Activated naive CD4-positive, alpha-beta T cell treated with anti-CD3 and anti-CD28 coated beads, Interleukin-2, amount 50 U/mL, for 72 hours (primary cell): Measurements from ENCODE around the gene MTTP. TPM values are rescaled to one million over a fixed set of nuclear protein-coding genes. Genes with fewer than 3 reads are reported as not detected.

ENCODE experiments used
- ATAC-seq, 2 donors: fragments of 150-1000 bp; cut with Tn5 transposase; 2 replicates each; pipeline ENCODE4 v1.10.0; 2021; ENCODE audit warnings: mild to moderate bottlenecking in 2 of 2, moderate library complexity in 2 of 2
- DNase-seq, 2 donors: peaks; one replicate each; pipeline ENCODE4 v3.0.0; 2021 to 2022; ENCODE audit warnings: low spot score in 2 of 2
- H3K27ac Mint-ChIP-seq, 2 donors: one replicate each; pipeline ENCODE4 v1.8.0; 2022; ENCODE audit warnings: mild to moderate bottlenecking in 2 of 2, mixed read lengths in 2 of 2
- H3K36me3 Mint-ChIP-seq, 2 donors: one replicate each; pipeline ENCODE4 v1.8.0; 2022; ENCODE audit warnings: mixed read lengths in 2 of 2
- H3K9me3 Mint-ChIP-seq, 2 donors: one replicate each; pipeline ENCODE4 v1.8.0; 2022; ENCODE audit warnings: mixed read lengths in 2 of 2
- total RNA-seq, 2 donors: library from RNA; stranded (reverse); gene quantifications; one replicate each; pipeline ENCODE4 v1.2.3, GENCODE V29; 2022

MTTP gene
- total RNA-seq, 2 donors from 2014 or later: 0.10 to 1.2 TPM

DNA sequence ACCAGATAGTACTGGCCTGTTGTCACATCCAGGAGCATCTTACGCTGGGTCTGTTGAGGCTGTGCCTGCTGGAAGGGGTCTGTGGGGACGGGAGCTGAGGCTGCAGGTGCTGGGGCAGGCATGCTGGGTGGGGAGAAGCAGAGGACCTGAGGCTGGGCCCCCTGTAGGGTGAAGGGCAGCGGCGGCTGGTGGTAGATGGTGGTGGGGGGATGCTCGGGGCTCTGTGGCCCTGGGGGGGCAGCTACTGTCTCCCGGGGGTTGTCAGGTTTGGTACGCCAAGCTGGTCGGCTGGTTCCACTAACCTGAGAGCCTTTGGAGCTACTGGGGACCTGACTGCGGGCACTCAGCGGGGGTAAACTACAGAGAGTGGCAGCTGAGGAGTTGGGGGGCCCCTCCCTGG lies 75.2 kb downstream of the MTTP start:
- Mint-ChIP-seq H3K27ac (no peak overlapping the region), H3K9me3 (no peaks in the 10 kb centered on the region), H3K36me3 (no peaks in the 10 kb centered on the region)
- DNase-seq (no peak), ATAC-seq (no peak)

DNA sequence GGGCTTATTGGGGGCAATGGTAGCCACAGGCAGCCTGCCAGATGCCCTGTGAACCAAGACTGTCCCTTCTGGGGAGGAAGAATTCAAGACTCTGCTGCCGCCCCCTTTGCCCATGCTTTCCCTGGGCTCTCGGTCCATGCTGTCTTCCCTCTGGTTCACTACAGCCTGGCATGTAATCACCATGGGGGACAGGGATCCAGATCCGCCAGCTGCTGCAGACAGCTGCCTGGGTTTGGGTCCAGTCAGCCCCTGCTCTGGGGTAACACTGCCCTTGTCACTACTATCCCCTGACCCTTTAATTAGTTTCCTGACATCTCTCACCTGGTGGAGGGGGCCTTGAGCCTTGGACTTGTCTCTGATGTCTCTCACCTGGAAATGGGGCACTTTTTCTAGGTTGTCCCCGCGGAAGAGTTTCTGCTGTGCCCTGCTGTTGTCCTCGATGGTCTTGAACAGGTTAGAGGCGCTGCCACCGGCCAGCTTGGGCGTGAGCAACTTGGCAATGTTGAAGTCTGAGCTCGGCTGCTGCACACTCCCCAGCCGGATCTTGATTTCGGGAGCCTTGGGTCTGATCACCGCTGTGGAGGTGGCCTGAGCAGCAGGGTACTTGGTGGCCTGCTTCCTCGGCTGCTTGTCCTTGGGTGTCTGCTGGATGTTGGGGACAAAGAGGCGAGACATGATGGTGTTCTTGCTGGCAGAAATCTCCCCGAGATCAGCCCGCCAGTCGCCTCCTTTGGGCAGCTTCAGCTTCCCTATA lies 76.6 kb downstream of the MTTP start:
- ATAC-seq: no peak
- Mint-ChIP-seq H3K36me3 (no peaks in the 10 kb centered on the region), H3K9me3 (no peaks in the 10 kb centered on the region), H3K27ac (no peak overlapping the region)
- no peak for DNase-seq

DNA sequence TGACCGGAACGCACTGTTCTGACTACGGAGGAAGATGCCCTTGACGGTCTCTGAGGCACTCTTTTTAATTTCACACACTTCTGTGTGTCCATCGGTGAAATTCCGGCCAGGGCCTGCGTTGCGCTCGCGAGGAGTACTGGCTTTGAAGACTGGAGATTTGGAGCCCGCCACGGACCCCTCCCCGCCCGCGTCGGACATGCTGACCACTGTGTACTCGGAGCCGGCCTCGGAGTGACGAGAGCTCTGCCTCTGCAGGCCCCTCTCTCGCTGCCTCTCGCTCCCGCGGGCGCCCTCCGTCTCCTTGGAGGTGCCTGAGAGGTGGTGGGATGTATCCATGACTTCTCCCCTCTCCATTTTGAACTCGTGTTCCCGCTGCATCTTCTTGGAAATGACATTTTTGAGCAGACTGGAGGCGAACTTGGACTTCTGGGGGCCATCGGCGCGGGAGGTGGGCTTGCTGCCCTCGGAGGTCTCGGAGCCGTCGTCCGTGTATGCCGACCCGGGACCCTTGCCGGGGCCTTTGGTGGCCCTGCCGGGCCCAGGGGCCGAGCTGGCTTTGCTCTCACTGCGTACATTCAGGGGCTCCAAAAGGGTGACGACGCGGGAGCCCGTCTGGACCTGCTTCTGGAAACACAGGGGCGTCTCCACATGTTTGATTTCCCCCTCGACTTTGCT lies 77.3 kb downstream of the MTTP start:
- no peak for ATAC-seq
- H3K9me3 Mint-ChIP-seq: no peaks in the 10 kb centered on the region
- no peaks in the 10 kb centered on the region for H3K36me3 Mint-ChIP-seq
- H3K27ac Mint-ChIP-seq: no peak overlapping the region
- DNase-seq: no peak

DNA sequence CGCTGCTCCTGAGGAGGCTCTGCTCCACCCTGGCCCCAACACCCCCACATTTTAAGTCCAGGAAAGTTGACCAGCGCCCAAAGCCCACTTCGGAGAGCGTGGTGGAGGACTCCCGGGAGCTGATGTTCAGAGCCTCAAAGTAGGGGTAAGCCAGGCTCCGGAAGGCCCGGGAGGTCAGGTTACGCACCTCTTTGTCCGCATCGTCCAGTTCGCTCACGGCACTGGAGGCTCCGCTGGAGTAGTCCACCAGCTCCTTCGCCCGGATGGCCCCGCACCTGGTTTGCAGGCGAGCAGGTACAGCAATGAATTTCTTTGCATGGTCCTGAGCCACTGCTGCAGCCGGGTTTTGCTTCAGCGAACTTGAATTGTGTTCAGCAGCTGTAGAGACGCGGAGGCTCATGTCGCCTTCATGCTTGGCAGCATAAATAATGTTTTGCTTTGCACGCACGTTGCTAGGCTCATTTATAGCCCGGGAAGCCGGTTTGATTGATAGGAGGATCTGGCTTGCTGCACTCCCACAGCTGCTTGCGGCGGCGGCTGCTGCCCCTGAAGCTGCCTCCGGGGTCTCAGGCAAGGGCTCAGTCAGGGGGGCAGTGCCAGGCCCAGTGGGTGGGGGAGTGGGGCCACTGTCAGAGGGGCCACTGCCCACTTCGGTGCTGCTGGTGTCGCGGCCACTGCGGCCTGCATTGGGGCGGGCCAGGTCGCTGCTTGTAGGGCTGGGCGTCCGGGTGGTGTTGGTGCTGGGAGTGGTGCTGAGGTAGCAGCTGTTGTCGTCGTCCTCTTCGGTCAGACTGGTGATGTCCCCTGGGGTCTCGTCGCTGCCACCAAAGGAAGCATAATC lies 78.2 kb downstream of the MTTP start:
- Mint-ChIP-seq H3K27ac (no peak overlapping the region), H3K36me3 (no peaks in the 10 kb centered on the region), H3K9me3 (no peaks in the 10 kb centered on the region)
- ATAC-seq: no peak
- no peak for DNase-seq

DNA sequence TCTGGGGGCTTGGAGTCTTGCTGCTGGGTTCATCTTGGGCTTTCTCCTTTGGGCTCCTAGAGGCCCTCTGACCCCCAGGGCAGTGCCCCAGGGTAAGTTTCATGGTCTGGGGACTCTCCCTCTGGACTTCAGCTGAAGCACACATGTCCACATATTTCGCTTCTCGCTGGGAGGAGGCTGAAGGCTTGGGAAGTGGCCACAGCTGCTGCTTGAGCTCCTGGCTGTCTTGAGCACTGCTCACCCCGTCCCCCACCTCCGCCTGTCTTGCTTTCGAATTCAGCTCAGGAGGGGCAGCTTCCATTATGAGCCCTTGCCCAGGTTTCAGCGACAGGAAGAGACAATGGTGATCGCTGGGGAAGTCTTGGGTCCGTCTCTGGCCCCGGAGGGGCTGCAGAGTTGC lies 79.3 kb downstream of the MTTP start:
- DNase-seq (no peak), ATAC-seq (no peak)
- Mint-ChIP-seq H3K27ac (no peak overlapping the region), H3K9me3 (no peaks in the 10 kb centered on the region), H3K36me3 (no peaks in the 10 kb centered on the region)

DNA sequence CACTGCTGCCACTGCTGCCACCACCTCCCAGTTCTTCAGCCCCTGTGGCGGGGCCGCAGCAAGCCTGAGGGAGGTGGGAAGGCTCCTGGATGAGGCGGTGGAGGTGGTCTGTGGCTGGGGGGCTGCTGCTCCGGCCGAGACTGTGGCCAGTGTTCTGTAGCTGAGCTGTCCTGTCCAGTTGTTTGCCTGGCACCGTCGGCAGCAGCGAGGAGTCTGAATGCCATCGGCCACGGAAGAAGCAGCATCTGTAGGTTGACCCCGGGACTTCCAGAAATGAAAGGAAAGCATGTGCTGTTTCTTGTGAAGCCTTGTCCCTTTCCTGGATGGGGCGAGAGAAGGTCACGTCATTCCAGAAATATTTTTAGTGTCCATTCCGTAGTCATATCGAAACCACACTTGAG lies 79.7 kb downstream of the MTTP start:
- DNase-seq: no peak
- ATAC-seq: no peak
- no peaks in the 10 kb centered on the region for H3K9me3 Mint-ChIP-seq

DNA sequence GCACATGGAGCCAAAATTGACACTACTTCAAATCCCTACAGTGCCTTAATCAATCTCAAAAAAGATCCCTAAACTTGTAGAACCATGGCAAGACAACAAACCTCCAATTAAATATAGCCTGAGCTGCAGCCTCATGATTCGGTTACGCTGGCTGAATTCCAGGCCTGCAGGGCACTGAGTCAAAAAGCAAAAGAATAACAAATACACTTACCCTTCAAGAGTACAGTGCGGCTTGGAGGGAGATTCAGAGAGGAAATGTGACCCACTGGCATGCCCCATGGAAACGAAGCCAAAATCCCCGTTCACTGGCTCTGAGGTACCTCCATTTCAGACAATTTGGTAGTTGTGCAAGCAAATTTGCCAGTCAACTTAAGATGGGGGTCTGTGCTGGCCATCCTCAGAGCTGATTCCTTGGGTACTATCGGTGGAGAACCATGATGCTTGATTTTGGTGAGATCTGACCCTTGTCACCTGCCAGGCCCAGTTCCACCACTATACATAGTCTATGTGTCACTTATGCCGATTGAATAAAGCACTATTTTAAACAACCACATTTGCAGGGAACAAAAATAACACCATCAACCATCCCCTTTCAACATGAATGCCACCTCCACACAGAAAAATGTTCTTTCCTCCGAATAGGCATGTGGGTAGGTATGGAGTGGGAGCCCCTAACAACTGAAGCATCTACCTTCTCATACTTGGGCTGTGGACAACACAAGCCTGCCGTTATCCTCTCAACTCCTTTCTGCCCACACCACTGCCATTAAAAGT lies 80.9 kb downstream of the MTTP start:
- no peak for ATAC-seq
- no peak for DNase-seq
- Mint-ChIP-seq H3K27ac (no peak overlapping the region), H3K36me3 (no peaks in the 10 kb centered on the region), H3K9me3 (no peaks in the 10 kb centered on the region)

More for the DNA sequence above, 79.7 kb downstream of the MTTP start:
- Mint-ChIP-seq H3K27ac (no peak overlapping the region), H3K36me3 (no peaks in the 10 kb centered on the region)

DNA sequence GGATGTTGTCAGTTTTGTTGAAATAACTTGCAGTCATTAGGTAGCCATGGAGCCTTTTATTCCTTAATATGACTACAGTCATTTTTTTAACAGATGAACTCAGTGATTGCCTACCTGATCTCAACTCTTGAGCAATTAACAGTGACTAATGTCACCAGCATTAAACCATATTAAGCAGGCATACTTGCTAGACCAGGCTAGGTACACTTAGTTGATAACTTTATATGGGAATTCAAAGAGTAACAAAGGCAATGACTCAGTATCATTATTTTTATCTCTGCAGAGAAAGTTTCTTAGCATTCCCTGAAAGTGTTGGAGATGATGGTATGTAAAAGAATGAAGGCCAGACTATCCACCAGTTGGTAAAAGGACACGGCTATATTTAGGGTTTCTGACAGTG lies 83.2 kb downstream of the MTTP start, which contains the start of gene C4orf54:
TSS of gene C4orf54 (minus strand) at position 31 of the 400 bp plus-strand sequence. CDS start 3,180 bp downstream, outside the sequence.
- Mint-ChIP-seq H3K9me3 (no peaks in the 10 kb centered on the region), H3K27ac (no peak within 1 kb of the TSS), H3K36me3 (no peaks in the 10 kb centered on the region)
- DNase-seq: no peak
- ATAC-seq: no peak

DNA sequence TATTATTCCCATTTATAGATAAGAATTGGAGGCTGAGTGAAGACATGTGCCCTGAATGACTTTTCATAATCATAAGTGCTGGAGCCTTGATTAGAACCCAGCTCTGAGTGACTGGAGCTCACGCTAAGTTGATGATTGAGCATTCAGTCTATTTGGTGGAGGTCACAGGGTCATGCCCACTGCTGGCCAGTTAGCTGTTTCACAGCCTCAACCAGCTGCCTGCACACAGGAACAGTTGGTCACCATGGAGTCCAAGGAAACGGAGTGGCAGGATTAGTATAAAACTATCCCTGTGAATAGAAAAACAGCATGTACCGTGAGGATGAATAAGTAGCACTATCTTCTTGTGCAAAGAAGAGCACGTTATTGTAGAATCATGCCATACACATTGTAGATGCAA lies 84.0 kb downstream of the MTTP start:
- H3K9me3 Mint-ChIP-seq: no peaks in the 10 kb centered on the region
- ATAC-seq: no peak
- no peak overlapping the region for H3K27ac Mint-ChIP-seq
- no peaks in the 10 kb centered on the region for H3K36me3 Mint-ChIP-seq
- DNase-seq: no peak

DNA sequence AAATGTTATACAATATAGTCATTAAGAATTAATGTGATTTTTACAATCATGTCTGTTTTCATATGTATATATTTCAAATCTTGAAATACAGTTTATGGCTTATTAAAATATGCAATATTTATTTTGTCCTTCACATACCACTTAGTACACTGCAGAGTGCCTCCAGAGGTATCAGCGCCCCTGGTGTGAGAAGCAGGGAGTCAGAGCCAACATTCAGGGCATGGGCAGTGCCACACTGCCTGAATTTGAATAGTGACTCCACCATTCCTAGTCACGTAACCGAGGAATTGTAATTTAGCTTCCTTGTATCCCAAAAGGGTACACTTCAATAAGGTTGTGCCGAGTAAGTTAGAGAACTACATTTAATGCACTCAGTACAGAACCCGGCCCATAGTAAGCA lies 87.3 kb downstream of the MTTP start:
- DNase-seq (no peak), ATAC-seq (no peak)
- Mint-ChIP-seq H3K27ac (no peak overlapping the region), H3K9me3 (no peaks in the 10 kb centered on the region), H3K36me3 (no peaks in the 10 kb centered on the region)

DNA sequence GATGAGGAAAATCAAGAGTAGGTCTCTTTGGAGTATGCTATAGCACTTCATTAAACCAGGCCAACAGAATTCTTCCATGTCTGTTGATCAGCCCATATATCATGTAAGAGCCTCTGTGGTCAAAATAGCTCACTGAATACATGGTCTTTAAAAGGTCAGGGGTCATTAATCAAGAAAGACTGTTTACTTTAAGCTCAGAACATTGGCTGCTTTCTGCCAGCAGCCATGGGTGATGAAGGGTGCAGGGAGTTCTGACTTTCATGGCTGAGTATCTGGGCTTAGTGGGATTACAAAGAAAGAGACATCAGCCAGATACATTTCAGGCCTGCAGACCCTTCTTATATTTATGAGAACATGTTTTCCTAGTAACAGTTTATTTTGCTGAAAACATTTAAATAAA lies 90.1 kb downstream of the MTTP start:
- H3K36me3 Mint-ChIP-seq: no peaks in the 10 kb centered on the region

DNA sequence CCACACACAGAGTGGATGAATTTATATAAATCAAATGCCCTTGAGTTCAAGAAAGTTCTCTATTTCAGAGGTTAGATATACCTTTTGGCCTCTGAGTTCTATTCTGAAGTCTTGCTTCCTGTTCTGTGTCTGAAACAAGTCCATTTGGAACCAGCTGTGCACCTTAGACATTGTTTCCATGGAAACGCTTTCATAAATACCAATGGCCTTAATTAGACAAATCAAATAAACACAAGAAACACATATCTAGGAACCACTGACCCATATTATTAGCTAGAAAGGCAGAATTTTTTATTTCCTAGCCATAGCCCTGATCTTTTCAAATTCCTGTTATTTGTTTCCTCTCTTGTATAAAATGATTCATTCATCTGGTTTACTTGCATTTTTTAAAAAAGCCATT lies 91.4 kb downstream of the MTTP start:
- no peak overlapping the region for H3K27ac Mint-ChIP-seq
- peaks cover 0 to 9% of the 10 kb centered on the region in 2 donors for H3K36me3 Mint-ChIP-seq
- DNase-seq: no peak
- no peak for ATAC-seq
- peaks cover 0 to 8% of the 10 kb centered on the region in 2 donors for H3K9me3 Mint-ChIP-seq

More for the DNA sequence above, 90.1 kb downstream of the MTTP start:
- DNase-seq (no peak), ATAC-seq (no peak)
- H3K27ac Mint-ChIP-seq: no peak overlapping the region
- no peaks in the 10 kb centered on the region for H3K9me3 Mint-ChIP-seq

DNA sequence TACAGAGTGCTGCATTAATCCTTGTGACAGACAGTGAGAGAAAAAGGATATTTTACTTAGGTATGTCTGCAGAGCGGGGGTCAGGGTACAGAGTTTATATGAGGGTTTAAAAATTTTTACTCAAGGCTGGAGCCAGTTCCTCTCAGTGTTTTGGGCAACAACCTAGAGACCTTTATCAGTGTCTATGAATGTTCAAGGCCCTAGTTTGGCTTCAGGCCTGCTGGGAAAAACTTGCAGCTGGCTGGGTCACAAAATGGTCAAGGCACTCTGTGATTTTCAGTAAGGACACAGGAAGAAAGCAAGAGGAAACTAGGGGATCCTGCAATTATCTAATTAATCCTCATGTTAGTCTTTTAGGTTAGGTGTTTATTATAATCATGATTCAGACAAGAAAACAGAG lies 93.8 kb downstream of the MTTP start:
- DNase-seq: no peak
- Mint-ChIP-seq H3K9me3 (peaks cover 16 to 23% of the 10 kb centered on the region in 2 donors), H3K27ac (no peak overlapping the region), H3K36me3 (peaks cover 17 to 31% of the 10 kb centered on the region in 2 donors)
- ATAC-seq: no peak

DNA sequence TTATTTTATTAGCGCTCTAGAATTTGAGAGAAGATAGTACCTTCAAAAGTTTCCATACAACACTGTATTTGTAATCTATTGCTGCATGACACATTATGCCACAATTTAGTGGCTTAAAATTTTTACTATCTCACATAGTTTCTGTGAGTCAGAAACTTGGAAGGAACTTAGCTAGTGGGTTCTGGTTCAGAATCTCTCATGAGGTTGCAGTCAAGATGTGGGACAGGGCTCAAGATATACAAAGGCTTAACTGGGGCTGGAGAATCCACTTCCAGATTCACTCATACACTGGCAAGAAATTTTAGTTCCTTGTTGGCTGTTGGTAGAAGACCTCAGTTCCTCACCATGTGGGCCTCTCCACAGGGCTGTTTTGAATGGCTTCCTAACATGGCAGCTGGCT lies 94.5 kb downstream of the MTTP start:
- peaks cover 20 to 35% of the 10 kb centered on the region in 2 donors for H3K36me3 Mint-ChIP-seq
- H3K9me3 Mint-ChIP-seq: peaks cover 20 to 28% of the 10 kb centered on the region in 2 donors
- ATAC-seq (no peak), DNase-seq (no peak)
- no peak overlapping the region for H3K27ac Mint-ChIP-seq

DNA sequence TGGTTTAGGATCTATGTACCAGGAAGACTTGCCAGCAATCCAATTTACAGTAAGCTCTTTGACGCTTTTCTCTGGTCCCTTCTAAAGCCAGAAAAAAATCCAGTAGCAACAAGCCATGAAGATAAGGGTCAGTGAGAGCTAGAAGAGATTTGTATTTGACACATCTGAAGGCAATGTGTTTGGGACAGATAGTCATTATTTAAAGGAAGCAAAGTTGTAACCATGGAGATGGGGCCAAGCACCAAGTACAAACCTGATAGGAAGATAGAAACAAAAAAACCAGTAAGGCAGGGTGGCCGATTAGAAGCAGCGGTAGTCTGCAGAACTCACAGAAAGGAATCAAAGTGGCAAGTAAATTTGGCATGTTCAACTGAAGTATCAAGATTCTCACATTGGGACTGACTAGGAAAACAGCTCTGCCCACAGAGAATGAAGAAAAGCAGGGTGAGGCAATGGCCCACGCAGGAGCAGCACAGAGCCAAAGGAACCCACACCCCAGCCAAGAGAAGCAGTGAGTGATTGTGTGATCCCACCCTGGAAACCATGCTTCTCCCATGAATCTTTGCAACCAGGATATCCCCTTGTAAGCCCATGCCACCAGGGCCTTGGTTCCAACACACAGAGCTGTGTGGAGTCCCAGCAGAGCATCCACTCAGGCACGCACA lies 95.9 kb downstream of the MTTP start:
- DNase-seq: no peak
- H3K9me3 Mint-ChIP-seq: peaks cover 20 to 28% of the 10 kb centered on the region in 2 donors
- H3K27ac Mint-ChIP-seq: no peak overlapping the region
- peaks cover 20 to 35% of the 10 kb centered on the region in 2 donors for H3K36me3 Mint-ChIP-seq
- ATAC-seq: no peak
